Upper lobe of left lung (tissue), 6 donors: ENCODE results near the gene THEMIS. TPM values are rescaled to one million over a fixed set of nuclear protein-coding genes. Genes with fewer than 3 reads are reported as not detected.
"Not testable (repeated sequence)": the region's sequence is repeated elsewhere in the genome, so short reads cannot be mapped to it uniquely, and the experiment has no call there.

Experiments used
- ATAC-seq, 2 donors: fragments of 200-7000 bp; cut with Tn5 transposase; one replicate each; pipeline ENCODE4 v1.9.1; 2022; ENCODE audit warnings: mild to moderate bottlenecking in 2 of 2, moderate library complexity in 2 of 2; ENCODE audit not compliant: low FRiP score in 2 of 2
- DNase-seq, 2 donors: peaks; one replicate each; pipeline ENCODE4 v3.0.0-alpha.2; 2019 to 2020
- H3K27ac ChIP-seq, 4 donors: fragments of 200-600 bp; sonication (generic); one replicate each; pipeline ENCODE4 v1.5.1; 2016 to 2019
- H3K27me3 ChIP-seq, 4 donors: fragments of 200-600 bp; sonication (generic); one replicate each; pipeline ENCODE4 v1.5.1; 2017 to 2019
- H3K36me3 ChIP-seq, 4 donors: fragments of 200-600 bp; sonication (generic); one replicate each; pipeline ENCODE4 v1.5.1; 2016 to 2019
- H3K4me1 ChIP-seq, 4 donors: fragments of 200-600 bp; sonication (generic); one replicate each; pipeline ENCODE4 v1.5.1; 2018 to 2019
- H3K4me3 ChIP-seq, 4 donors: fragments of 200-600 bp; sonication (generic); one replicate each; pipeline ENCODE4 v1.5.1; 2017 to 2019; ENCODE audit warnings: mild to moderate bottlenecking in 2 of 4, moderate library complexity in 1 of 4
- H3K9me3 ChIP-seq, 4 donors: fragments of 200-600 bp; sonication (generic); one replicate each; pipeline ENCODE4 v1.5.1; 2018 to 2019
- CTCF ChIP-seq, 6 experiments: fragments of 450-650 bp in 4 of 6; fragments of 200-600 bp in 2 of 6; sonication (generic) in 2 of 6; IDR thresholded peaks; one replicate each; pipeline ENCODE4 v1.5.1; 2016 to 2019; ENCODE audit warnings: antibody characterized with exemption in 6 of 6
- EP300 ChIP-seq, 4 donors: sonication (generic); formaldehyde crosslinking; IDR thresholded peaks; one replicate each; pipeline ENCODE4 v1.5.1; 2017; ENCODE audit warnings: antibody characterized with exemption in 4 of 4, control low read depth in 2 of 4
- POLR2A ChIP-seq, 4 donors: fragments of 450-650 bp; IDR thresholded peaks; one replicate each; pipeline ENCODE4 v1.5.1; 2016 to 2017; ENCODE audit warnings: antibody characterized with exemption in 4 of 4, mild to moderate bottlenecking in 2 of 4
- POLR2AphosphoS5 ChIP-seq, 2 donors: sonication (generic); formaldehyde crosslinking; IDR thresholded peaks; one replicate each; pipeline ENCODE4 v1.5.1; 2017; ENCODE audit warnings: antibody characterized with exemption in 2 of 2
- WGBS, 2 donors: methylation state at CpG; one replicate each; pipeline ENCODE4 v1.1.5; 2017 to 2018; 5-methylcytosine and 5-hydroxymethylcytosine counted together
- total RNA-seq, 6 donors: library from RNA; depleted of rRNA in 4 of 6; stranded (reverse); fragments of >200 nt in 4 of 6; gene quantifications; one replicate each; pipeline versions ENCODE4 v1.1.0 to v1.2.1, GENCODE V29; 2016 to 2021
- donor health status: DM: no; HTN: no; CAD: no; lungs with moderate emphysema.
- donor health status: DM: no; HTN: yes; CAD: no; lungs with severe emphysema.

THEMIS gene
- total RNA-seq, 6 donors from 2014 or later, result 1.5 to 7.8 (median 2.2) TPM

- no peaks in the 10 kb centered on the region for H3K27me3 ChIP-seq
- DNase-seq, result peak in 1 of 2 donors; percentile 45
- H3K4me3 ChIP-seq, result no peak overlapping the region
- no peaks in the 10 kb centered on the region for H3K4me1 ChIP-seq
- ATAC-seq, result peak in 1 of 2 donors; percentile 36
- H3K27ac ChIP-seq, result no peak overlapping the region
- no peak for TF ChIP-seq POLR2AphosphoS5 (IDR thresholded peaks at IDR 0.05)
- TF ChIP-seq CTCF (IDR thresholded peaks at IDR 0.05), result no peak
- no peak for TF ChIP-seq POLR2A (IDR thresholded peaks at IDR 0.05)
- TF ChIP-seq EP300 (IDR thresholded peaks at IDR 0.05), result no peak
- WGBS, 2 donors, result 94 to 98% methylated on average over 4 to 5 of the region's 5 CpGs
- H3K9me3 ChIP-seq, result no peaks in the 10 kb centered on the region
- no peaks in the 10 kb centered on the region for H3K36me3 ChIP-seq
Measured at GRCh38 chr6:127790571-127790970, 110.3 kb downstream of the THEMIS start.

GRCh38 chr6:127786109-127786508 lies 114.7 kb downstream of the THEMIS start:
- Histone ChIP-seq H3K9me3 (peaks cover 0 to 4% (median 0%) of the 10 kb centered on the region in 4 donors), H3K4me1 (no peaks in the 10 kb centered on the region), H3K36me3 (no peaks in the 10 kb centered on the region), H3K27ac (no peak overlapping the region), H3K27me3 (no peaks in the 10 kb centered on the region), H3K4me3 (no peak overlapping the region)
- 26% methylated on average over 1 of the region's 1 CpG for WGBS, 2 donors
- DNase-seq (no peak), ATAC-seq (no peak)
- no peak for TF ChIP-seq EP300 (IDR thresholded peaks at IDR 0.05)
- no peak for TF ChIP-seq POLR2AphosphoS5 (IDR thresholded peaks at IDR 0.05)
- no peak for TF ChIP-seq POLR2A (IDR thresholded peaks at IDR 0.05)

- DNase-seq (no peak), ATAC-seq (no peak)
- H3K27ac ChIP-seq, result no peak overlapping the region
- H3K4me1 ChIP-seq, result no peaks in the 10 kb centered on the region
- H3K9me3 ChIP-seq, result peaks cover 0 to 4% (median 0%) of the 10 kb centered on the region in 4 donors
- no peak overlapping the region for H3K4me3 ChIP-seq
- WGBS, 2 donors, result 81 to 92% methylated on average over 1 of the region's 1 CpG
- no peaks in the 10 kb centered on the region for H3K27me3 ChIP-seq
- no peaks in the 10 kb centered on the region for H3K36me3 ChIP-seq
- TF ChIP-seq CTCF (IDR thresholded peaks at IDR 0.05), result no peak
- TF ChIP-seq POLR2AphosphoS5 (IDR thresholded peaks at IDR 0.05), result no peak
- TF ChIP-seq EP300 (IDR thresholded peaks at IDR 0.05), result no peak
- no peak for TF ChIP-seq POLR2A (IDR thresholded peaks at IDR 0.05)
Measured at GRCh38 chr6:127784468-127784867, 116.4 kb downstream of the THEMIS start.

- not testable (repeated sequence) for ATAC-seq, H3K36me3 ChIP-seq, H3K27ac ChIP-seq, DNase-seq, H3K4me1 ChIP-seq, H3K4me3 ChIP-seq, H3K27me3 ChIP-seq, H3K9me3 ChIP-seq
- WGBS, 2 donors, result 66 to 80% methylated on average over 1 to 4 of the region's 4 CpGs
Measured at GRCh38 chr6:127781636-127782272, 119.1 kb downstream of the THEMIS start.

GRCh38 chr6:127776320-127776719 lies 124.5 kb downstream of the THEMIS start:
- Histone ChIP-seq H3K36me3 (no peaks in the 10 kb centered on the region), H3K4me1 (no peaks in the 10 kb centered on the region), H3K27me3 (no peaks in the 10 kb centered on the region), H3K27ac (no peak overlapping the region), H3K9me3 (no peaks in the 10 kb centered on the region), H3K4me3 (no peak overlapping the region)
- TF ChIP-seq POLR2A (IDR thresholded peaks at IDR 0.05), result no peak
- DNase-seq (no peak), ATAC-seq (no peak)
- 84 to 87% methylated on average over 2 of the region's 2 CpGs for WGBS, 2 donors

- TF ChIP-seq EP300 (IDR thresholded peaks at IDR 0.05) (no peak), POLR2AphosphoS5 (IDR thresholded peaks at IDR 0.05) (no peak), CTCF (IDR thresholded peaks at IDR 0.05) (no peak), POLR2A (IDR thresholded peaks at IDR 0.05) (no peak)
- no peak overlapping the region for H3K27ac ChIP-seq
- no peaks in the 10 kb centered on the region for H3K27me3 ChIP-seq
- no peak for DNase-seq
- WGBS, 2 donors, result 48 to 60% methylated on average over 1 of the region's 1 CpG
- no peak overlapping the region for H3K4me3 ChIP-seq
- no peaks in the 10 kb centered on the region for H3K36me3 ChIP-seq
- no peaks in the 10 kb centered on the region for H3K9me3 ChIP-seq
- no peaks in the 10 kb centered on the region for H3K4me1 ChIP-seq
- ATAC-seq, result no peak
Measured at GRCh38 chr6:127775371-127775770, 125.5 kb downstream of the THEMIS start.
